Stimulated activated naive CD8-positive, alpha-beta T cell treated with anti-CD3 and anti-CD28 coated beads, Interleukin-15, Interleukin-2, amounts not matched to agents 100 U/mL and 50 U/mL, for 24 hours (primary cell): Measurements from ENCODE around the gene GSTM4.
"Not testable (repeated sequence)": the region's sequence is repeated elsewhere in the genome, so short reads cannot be mapped to it uniquely, and the experiment has no call there.

Source experiments
- ATAC-seq: fragments of 150-1000 bp; cut with Tn5 transposase; one replicate; pipeline ENCODE4 v1.10.0; 2021
- DNase-seq: peaks from one replicate; pipeline ENCODE4 v3.0.0; 2021

The GSTM4 gene

DNA sequence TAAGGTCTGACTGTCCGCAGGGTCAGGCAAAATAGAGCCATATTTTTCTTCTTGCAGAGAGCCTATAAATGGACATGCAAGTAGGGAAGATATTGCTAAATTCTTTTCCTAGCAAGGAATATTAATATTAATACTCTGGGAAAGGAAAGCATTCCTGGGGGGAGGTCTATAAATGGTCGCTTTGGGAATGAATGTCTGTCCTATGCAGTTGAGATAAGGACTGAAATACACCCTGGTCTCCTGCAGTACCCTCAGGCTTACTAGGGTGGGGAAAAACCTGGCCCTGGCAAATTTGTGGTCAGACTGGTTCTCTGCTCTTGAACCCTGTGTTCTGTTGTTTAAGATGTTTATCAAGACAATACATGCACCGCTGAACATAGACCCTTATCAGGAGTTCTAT, 47.0 kb downstream of the GSTM4 start:
- not testable (repeated sequence) for DNase-seq, ATAC-seq

DNA sequence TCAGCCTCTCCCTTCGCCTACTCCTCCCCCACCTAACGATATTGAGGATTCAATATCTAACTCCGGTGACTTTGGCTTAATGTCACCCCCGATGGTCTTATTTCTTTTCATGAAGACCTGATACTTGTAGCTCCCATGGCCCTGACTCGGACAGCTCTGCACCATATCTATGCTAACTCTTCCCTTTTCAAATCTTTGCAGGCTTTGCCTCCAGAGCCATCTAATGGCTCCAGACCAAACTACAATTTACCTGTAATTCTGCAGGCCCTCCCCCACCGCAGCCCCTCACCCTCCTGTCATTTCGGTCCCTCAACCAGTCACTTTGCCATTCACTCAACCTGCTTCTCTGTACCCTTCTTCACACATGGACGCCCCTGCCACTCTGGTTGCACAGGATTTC, 48.3 kb downstream of the GSTM4 start:
- no peak for ATAC-seq
- no peak for DNase-seq

DNA sequence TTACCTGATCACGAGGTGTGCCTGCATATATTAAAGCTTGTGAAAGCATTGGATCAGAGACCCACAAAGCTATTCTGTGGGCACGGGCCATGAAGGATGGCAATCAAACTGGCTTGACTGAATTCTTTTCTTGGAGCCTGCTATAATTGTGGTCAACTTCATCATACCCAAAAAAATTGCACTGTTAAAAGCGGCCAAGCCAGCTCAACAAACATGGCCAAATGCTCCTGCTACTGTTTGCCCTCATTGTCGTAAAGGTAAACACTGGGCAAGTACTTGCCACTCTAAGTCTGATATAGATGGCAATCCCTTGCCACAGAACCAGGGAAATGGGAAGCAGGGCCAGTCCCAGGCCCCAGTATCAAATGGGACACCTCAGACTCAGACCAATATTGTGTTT, 49.5 kb downstream of the GSTM4 start:
- ATAC-seq: no peak
- DNase-seq: no peak

DNA sequence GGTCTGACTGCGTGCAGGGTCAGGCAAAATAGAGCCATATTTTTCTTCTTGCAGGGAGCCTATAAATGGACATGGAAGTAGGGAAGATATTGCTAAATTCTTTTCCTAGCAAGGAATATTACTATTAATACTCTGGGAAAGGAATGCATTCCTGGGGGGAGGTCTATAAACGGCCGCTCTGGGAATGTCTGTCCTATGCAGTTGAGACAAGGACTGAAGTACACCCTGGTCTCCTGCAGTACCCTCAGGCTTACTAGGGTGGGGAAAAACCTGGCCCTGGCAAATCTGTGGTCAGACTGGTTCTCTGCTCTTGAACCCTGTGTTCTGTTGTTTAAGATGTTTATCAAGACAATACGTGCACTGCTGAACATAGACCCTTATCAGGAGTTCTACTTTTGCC, 53.0 kb downstream of the GSTM4 start:
- ATAC-seq, DNase-seq: not testable (repeated sequence)

DNA sequence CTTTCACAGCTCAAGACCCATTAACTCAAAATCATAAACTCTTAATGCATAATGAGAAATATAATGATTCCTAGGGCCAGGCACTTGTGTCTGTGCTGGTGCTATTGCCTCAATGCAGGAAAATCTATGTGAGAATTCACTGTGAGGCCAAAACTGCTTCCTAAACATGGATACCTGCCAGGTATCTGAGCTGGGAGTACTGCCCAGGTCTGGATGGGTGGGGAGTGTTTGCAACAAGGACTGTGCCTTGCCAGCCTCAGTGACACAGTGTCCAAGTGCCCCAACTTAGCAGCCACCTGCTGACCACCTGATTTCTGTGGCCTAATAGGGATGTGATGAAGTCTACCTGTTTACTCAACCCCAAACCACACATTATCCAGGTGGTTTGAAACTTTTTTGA, 53.9 kb downstream of the GSTM4 start:
- ATAC-seq, DNase-seq: not testable (repeated sequence)
